GM23338 (cell line): Measurements from ENCODE around the gene ZDHHC11B. TPM values are rescaled to one million over a fixed set of nuclear protein-coding genes. Genes with fewer than 3 reads are reported as not detected.

Experiments used
- ATAC-seq: fragments of 200-7000 bp; cut with Tn5 transposase; 3 replicates; pipeline ENCODE4 v1.9.1; 2020
- DNase-seq: peaks from one replicate; pipeline ENCODE4 v3.0.0-alpha.2; 2015; ENCODE audit warnings: low spot score
- H2AFZ ChIP-seq: fragments of 200-600 bp; sonication (generic); 2 replicates; pipeline ENCODE4 v1.8.0; 2016; ENCODE audit warnings: antibody characterized with exemption, mild to moderate bottlenecking, moderate library complexity
- H3F3A ChIP-seq: fragments of 200-600 bp; sonication (generic); replicated peaks from 2 replicates; pipeline ENCODE4 v1.8.0; 2017; ENCODE audit warnings: antibody characterized with exemption, mixed run types, low read depth
- H3K27ac ChIP-seq: fragments of 200-600 bp; sonication (generic); 2 replicates; pipeline ENCODE4 v1.6.1; 2016; ENCODE audit warnings: low read depth
- H3K27me3 ChIP-seq: fragments of 200-600 bp; sonication (generic); 2 replicates; pipeline ENCODE4 v1.8.0; 2016; ENCODE audit warnings: mild to moderate bottlenecking, mixed run types, moderate library complexity; ENCODE audit not compliant: insufficient read depth
- H3K36me3 ChIP-seq: fragments of 200-600 bp; sonication (generic); 2 replicates; pipeline ENCODE4 v1.8.0; 2016; ENCODE audit warnings: mild to moderate bottlenecking; ENCODE audit not compliant: insufficient read depth
- H3K4me1 ChIP-seq: fragments of 200-600 bp; sonication (generic); 2 replicates; pipeline ENCODE4 v1.8.0; 2016; ENCODE audit warnings: mild to moderate bottlenecking, moderate library complexity; ENCODE audit not compliant: insufficient read depth
- H3K4me2 ChIP-seq: fragments of 200-600 bp; sonication (generic); 2 replicates; pipeline ENCODE4 v1.7.1; 2017; ENCODE audit warnings: mixed run types
- H3K4me3 ChIP-seq: fragments of 200-600 bp; sonication (generic); 2 replicates; pipeline ENCODE4 v1.6.1; 2016; ENCODE audit warnings: mixed run types
- H3K79me2 ChIP-seq: fragments of 200-600 bp; sonication (generic); replicated peaks from 2 replicates; pipeline ENCODE4 v1.8.0; 2017; ENCODE audit warnings: mild to moderate bottlenecking; ENCODE audit not compliant: insufficient read depth
- H3K9me2 ChIP-seq: fragments of 200-600 bp; sonication (generic); 2 replicates; pipeline ENCODE4 v1.8.0; 2017; ENCODE audit not compliant: insufficient read depth
- H4K20me1 ChIP-seq: fragments of 200-600 bp; sonication (generic); replicated peaks from 2 replicates; pipeline ENCODE4 v1.8.0; 2017; ENCODE audit warnings: mild to moderate bottlenecking; ENCODE audit not compliant: insufficient read depth
- H3K27ac Mint-ChIP-seq: 2 replicates; pipeline ENCODE4 v1.8.0; 2020; ENCODE audit warnings: inconsistent platforms, mild to moderate bottlenecking, moderate library complexity, mixed read lengths
- H3K27me3 Mint-ChIP-seq: 3 replicates; pipeline ENCODE4 v1.8.0; 2022; ENCODE audit warnings: low read depth, mild to moderate bottlenecking, moderate library complexity, mixed read lengths, inconsistent platforms; ENCODE audit not compliant: insufficient read depth, poor library complexity
- H3K36me3 Mint-ChIP-seq: 3 replicates; pipeline ENCODE4 v1.8.0; 2021; ENCODE audit warnings: low read depth, mild to moderate bottlenecking, inconsistent platforms, moderate library complexity, mixed read lengths
- H3K4me1 Mint-ChIP-seq: 3 replicates; pipeline ENCODE4 v1.8.0; 2020; ENCODE audit warnings: mild to moderate bottlenecking, inconsistent platforms, mixed read lengths
- H3K4me3 Mint-ChIP-seq: 3 replicates; pipeline ENCODE4 v1.8.0; 2021; ENCODE audit warnings: moderate library complexity, mild to moderate bottlenecking, inconsistent platforms, mixed read lengths
- H3K9me3 Mint-ChIP-seq: 3 replicates; pipeline ENCODE4 v1.8.0; 2020; ENCODE audit warnings: moderate library complexity, mild to moderate bottlenecking, inconsistent platforms, mixed read lengths
- CREB1 ChIP-seq: fragments of 250-450 bp; sonication (Bioruptor Pico); IDR thresholded peaks from 2 replicates; pipeline ENCODE4 v1.5.0; 2020; ENCODE audit warnings: low read depth, mild to moderate bottlenecking, moderate library complexity
- CTCF ChIP-seq, 2 experiments: fragments of 200-600 bp in 1 of 2; sonication (generic) in 1 of 2; conservative IDR thresholded peaks; 2 replicates each; pipeline versions ENCODE4 v1.5.1 to v1.6.1; 2016 to 2017; ENCODE audit warnings: antibody characterized with exemption in 2 of 2, low read depth in 2 of 2, mild to moderate bottlenecking in 2 of 2, moderate library complexity in 1 of 2
- ETS1 ChIP-seq: IDR thresholded peaks from 2 replicates; pipeline ENCODE4 v1.6.1; 2016; ENCODE audit warnings: antibody characterized with exemption
- EZH2 ChIP-seq: fragments of 200-600 bp; sonication (generic); IDR thresholded peaks from one replicate; pipeline ENCODE4 v1.8.0; 2017; ENCODE audit warnings: antibody characterized with exemption, mild to moderate bottlenecking, low read depth; ENCODE audit not compliant: unreplicated experiment
- EZH2phosphoT487 ChIP-seq: fragments of 200-600 bp; sonication (generic); IDR thresholded peaks from one replicate; pipeline ENCODE4 v1.8.1; 2018; ENCODE audit warnings: antibody characterized with exemption; ENCODE audit not compliant: unreplicated experiment
- JUNB ChIP-seq: IDR thresholded peaks from one replicate; pipeline ENCODE4 v1.6.1; 2016; ENCODE audit warnings: antibody characterized with exemption; ENCODE audit not compliant: unreplicated experiment
- NANOG ChIP-seq: IDR thresholded peaks from 2 replicates; pipeline ENCODE4 v1.6.1; 2016; ENCODE audit warnings: antibody characterized with exemption, borderline replicate concordance
- POLR2AphosphoS5 ChIP-seq: IDR thresholded peaks from 2 replicates; pipeline ENCODE4 v1.6.1; 2016; ENCODE audit warnings: antibody characterized with exemption, low read depth
- REST ChIP-seq: IDR thresholded peaks from one replicate; pipeline ENCODE4 v1.6.1; 2018; ENCODE audit warnings: antibody characterized with exemption; ENCODE audit not compliant: unreplicated experiment
- STAT1 ChIP-seq: IDR thresholded peaks from one replicate; pipeline ENCODE4 v1.6.1; 2016; ENCODE audit warnings: antibody characterized with exemption; ENCODE audit not compliant: unreplicated experiment
- ZNF114 ChIP-seq: fragments of 250-450 bp; sonication (Bioruptor Pico); IDR thresholded peaks from 2 replicates; pipeline ENCODE4 v1.5.0; 2020; ENCODE audit warnings: mild to moderate bottlenecking, moderate library complexity
- ZNF331 ChIP-seq: fragments of 250-450 bp; sonication (Bioruptor Pico); IDR thresholded peaks from 2 replicates; pipeline ENCODE4 v1.5.0; 2020; ENCODE audit warnings: low read depth, mild to moderate bottlenecking, moderate library complexity
- ZNF462 ChIP-seq: fragments of 250-450 bp; sonication (Bioruptor Pico); IDR thresholded peaks from 2 replicates; pipeline ENCODE4 v1.5.0; 2020; ENCODE audit warnings: mild to moderate bottlenecking, moderate library complexity
- polyA plus RNA-seq: library from polyadenylated mRNA; unstranded; fragments of >200 nt; fragmentation: Nextera tagmentation; extraction: Ambion mirVana; gene quantifications from 2 replicates; pipeline ENCODE4 v1.2.1, GENCODE V29; 2016
- total RNA-seq: library from RNA; depleted of rRNA; stranded (reverse); fragments of >200 nt; shearing (Covaris generic); gene quantifications from 2 replicates; pipeline ENCODE4 v1.2.3, GENCODE V29; 2014

The ZDHHC11B gene
- total and polyA plus RNA-seq, 2 experiments from 2014 or later: 0.89 to 1.2 TPM

GRCh38 chr5:815449-815848 lies 30.9 kb upstream of the ZDHHC11B start:
- H3K27me3 Mint-ChIP-seq: no peaks in the 10 kb centered on the region
- Histone ChIP-seq H3K27ac (no peak overlapping the region), H3K79me2 (no peaks in the 10 kb centered on the region), H3F3A (no peaks in the 10 kb centered on the region), H3K4me1 (peaks cover 4% of the 10 kb centered on the region), H3K9me2 (no peaks in the 10 kb centered on the region), H4K20me1 (no peaks in the 10 kb centered on the region), H3K4me3 (no peak overlapping the region), H2AFZ (no peak overlapping the region), H3K4me2 (no peak overlapping the region), H3K36me3 (peaks cover 3% of the 10 kb centered on the region; the same call in 1 of the 2 replicates), H3K27me3 (no peaks in the 10 kb centered on the region)
- no peak overlapping the region for H3K4me3 Mint-ChIP-seq
- no peaks in the 10 kb centered on the region for H3K9me3 Mint-ChIP-seq
- no peak for TF ChIP-seq STAT1
- TF ChIP-seq CREB1: no peak
- TF ChIP-seq CTCF (conservative IDR thresholded peaks at IDR 0.05; ENCODE audit: low read depth in 2 of 2): no peak
- no peak for TF ChIP-seq JUNB
- TF ChIP-seq EZH2phosphoT487: no peak
- TF ChIP-seq ETS1: no peak
- TF ChIP-seq REST: no peak
- no peak for TF ChIP-seq NANOG
- TF ChIP-seq ZNF462 (CRISPR knock-in tag): no peak
- TF ChIP-seq POLR2AphosphoS5: no peak
- no peak for TF ChIP-seq ZNF331
- TF ChIP-seq EZH2: no peak
- no peak for TF ChIP-seq ZNF114 (CRISPR knock-in tag)
- peaks cover 8% of the 10 kb centered on the region; the same call in 2 of the 3 replicates for H3K4me1 Mint-ChIP-seq
- DNase-seq: no peak
- H3K36me3 Mint-ChIP-seq: peaks cover 22% of the 10 kb centered on the region; the same call in 2 of the 3 replicates
- no peak overlapping the region for H3K27ac Mint-ChIP-seq
- no peak for ATAC-seq
